K562 (cell line): Measurements from ENCODE around the gene MTFR2. TPM values are rescaled to one million over a fixed set of nuclear protein-coding genes. Genes with fewer than 3 reads are reported as not detected.

Experiments
- ATAC-seq: fragments of 200-7000 bp; cut with Tn5 transposase; 3 replicates; pipeline ENCODE4 v1.9.1; 2020; ENCODE audit warnings: moderate library complexity
- BruUV-seq: library from RNA; stranded (reverse); fragments of 400-500 nt; replicated peaks from 2 replicates; lab custom pipeline; 2021; lab: Mats Ljungman, UMichigan
- CTCF ChIA-PET: fragments of 300-600 bp; formaldehyde crosslinking; extraction: SDS; loops from one replicate; lab custom pipeline; 2021; ENCODE audit warnings: low intra/inter-chr PET ratio; lab: Yijun Ruan, JAX
- POLR2A ChIA-PET: fragments of 300-600, 350-650 bp; sonication (Branson Sonifier 250); formaldehyde crosslinking; extraction: SDS; loops from one replicate; lab custom pipeline; 2021; ENCODE audit warnings: antibody characterized with exemption, inconsistent platforms; lab: Yijun Ruan, JAX
- DNase-seq, 4 experiments: peaks; one replicate each; pipeline versions ENCODE4 v3.0.0 to v3.0.0-alpha.2; 2011 to 2018; ENCODE audit warnings: low spot score in 3 of 4, mixed read lengths in 3 of 4; ENCODE audit errors: extremely low read depth in 1 of 4
- FAIRE-seq: peaks from 2 replicates; lab custom pipeline; 2011; peaks lifted over from hg19 to GRCh38; lab: Jason Lieb, UNC
- H2AFZ ChIP-seq: 2 replicates; pipeline ENCODE4 v1.6.0; 2011; ENCODE audit warnings: low read depth, low read length, control low read depth, inconsistent platforms
- H3K27ac ChIP-seq: fragments of 200-600 bp; 3 replicates; pipeline ENCODE4 v1.8.0; 2011; ENCODE audit warnings: low read depth, mild to moderate bottlenecking, control low read depth, inconsistent platforms, low read length, moderate library complexity, mixed read lengths; ENCODE audit errors: extremely low read depth
- H3K27me3 ChIP-seq, 2 experiments: fragments of 300-600 bp in 1 of 2; 2 replicates in 1 of 2; 3 replicates in 1 of 2; pipeline versions ENCODE4 v1.6.0 to v1.8.0; 2011; ENCODE audit warnings: inconsistent platforms in 2 of 2, low read length in 2 of 2, mild to moderate bottlenecking in 1 of 2, mixed read lengths in 1 of 2, moderate library complexity in 1 of 2; ENCODE audit not compliant: control insufficient read depth in 2 of 2, insufficient read depth in 2 of 2
- H3K36me3 ChIP-seq: fragments of 300-600 bp; 3 replicates; pipeline ENCODE4 v1.8.0; 2011; ENCODE audit warnings: mild to moderate bottlenecking, low read length, inconsistent platforms; ENCODE audit not compliant: control insufficient read depth, insufficient read depth
- H3K4me1 ChIP-seq, 2 experiments: fragments of 200-600 bp in 1 of 2; replicated peaks in 1 of 2; 2 replicates in 1 of 2; 3 replicates in 1 of 2; pipeline versions ENCODE4 v1.5.1 to v1.8.0; 2011; ENCODE audit warnings: inconsistent platforms in 2 of 2, low read length in 2 of 2, mild to moderate bottlenecking in 1 of 2, mixed read lengths in 1 of 2, moderate library complexity in 1 of 2; ENCODE audit not compliant: control insufficient read depth in 2 of 2, insufficient read depth in 2 of 2
- H3K4me2 ChIP-seq: 2 replicates; pipeline ENCODE4 v1.6.1; 2011; ENCODE audit warnings: low read length, control low read depth, inconsistent platforms, mixed read lengths; ENCODE audit not compliant: insufficient read depth
- H3K4me3 ChIP-seq: fragments of 200-600 bp; sonication (generic), shearing (Covaris generic); 2 replicates; pipeline ENCODE4 v1.5.1; 2016; ENCODE audit warnings: control low read depth, inconsistent platforms
- H3K79me2 ChIP-seq: fragments of 200-600 bp; 3 replicates; pipeline ENCODE4 v1.8.0; 2011; ENCODE audit warnings: low read length, inconsistent platforms; ENCODE audit not compliant: control insufficient read depth, insufficient read depth
- H3K9ac ChIP-seq, 2 experiments: 2 replicates each; pipeline versions ENCODE4 v1.6.0 to v1.6.1; 2011; ENCODE audit warnings: low read depth in 2 of 2, low read length in 2 of 2, control low read depth in 1 of 2, inconsistent platforms in 1 of 2, mild to moderate bottlenecking in 1 of 2, mixed read lengths in 1 of 2; ENCODE audit not compliant: insufficient read depth in 1 of 2
- H3K9me1 ChIP-seq: one replicate; pipeline ENCODE4 v1.6.0; 2011; ENCODE audit warnings: inconsistent platforms, mild to moderate bottlenecking, low read length, moderate library complexity; ENCODE audit not compliant: control insufficient read depth, insufficient read depth
- H3K9me3 ChIP-seq: replicated peaks from 2 replicates; pipeline ENCODE4 v1.5.1; 2011; ENCODE audit warnings: low read depth, low read length, inconsistent platforms; ENCODE audit not compliant: control insufficient read depth, insufficient read depth
- H4K20me1 ChIP-seq: replicated peaks from 2 replicates; pipeline ENCODE4 v1.6.1; 2011; ENCODE audit warnings: low read length, inconsistent platforms, mixed read lengths; ENCODE audit not compliant: control insufficient read depth, insufficient read depth
- ATF1 ChIP-seq, 2 experiments: fragments of 450-650 bp in 1 of 2; IDR thresholded peaks; 2 replicates each; pipeline ENCODE4 v1.6.1; 2016; ENCODE audit warnings: missing compliant biosample characterization in 1 of 2, missing genetic modification characterization in 1 of 2
- ATF2 ChIP-seq: sonication (generic); formaldehyde crosslinking; IDR thresholded peaks from 2 replicates; pipeline ENCODE4 v1.8.1; 2022; ENCODE audit warnings: missing genetic modification reagents
- CEBPB ChIP-seq: fragments of 450-650 bp; IDR thresholded peaks from 2 replicates; pipeline ENCODE4 v1.6.1; 2016; ENCODE audit warnings: missing genetic modification characterization, missing compliant biosample characterization
- DMBX1 ChIP-seq: fragments of 250-450 bp; sonication (Bioruptor Pico); IDR thresholded peaks from 2 replicates; pipeline ENCODE4 v1.8.0; 2022; ENCODE audit warnings: inconsistent platforms, mild to moderate bottlenecking, moderate library complexity, borderline replicate concordance
- HMGN3 ChIP-seq: IDR thresholded peaks from 2 replicates; pipeline ENCODE4 v1.6.1; 2011; ENCODE audit warnings: borderline replicate concordance, low read depth, mild to moderate bottlenecking, mixed read lengths, low read length; ENCODE audit not compliant: insufficient read length; ENCODE audit errors: extremely low read depth
- JUND ChIP-seq, 2 experiments: IDR thresholded peaks; 2 replicates in 1 of 2; 3 replicates in 1 of 2; pipeline ENCODE4 v1.6.1; 2011; ENCODE audit warnings: borderline replicate concordance in 2 of 2, low read depth in 2 of 2, low read length in 2 of 2, improper control_type of control experiment in 1 of 2, missing biosample characterization in 1 of 2, missing genetic modification characterization in 1 of 2, missing genetic modification reagents in 1 of 2
- MCM7 ChIP-seq, 2 experiments: fragments of 450-650 bp; IDR thresholded peaks; 2 replicates each; pipeline ENCODE4 v1.6.1; 2016 to 2018
- NUFIP1 ChIP-seq: fragments of 450-650 bp; IDR thresholded peaks from 2 replicates; pipeline ENCODE4 v1.6.1; 2018; ENCODE audit not compliant: partially characterized antibody
- POLR2G ChIP-seq: fragments of 200-400 bp; formaldehyde crosslinking; IDR thresholded peaks from 2 replicates; pipeline ENCODE4 v1.6.1; 2017; ENCODE audit warnings: low read depth, mild to moderate bottlenecking, antibody characterized with exemption, low read length, moderate library complexity
- WGBS: fragments of 100-300 bp; shearing (Covaris generic); methylation state at CpG from one replicate; pipeline ENCODE4 v1.1.6; 2016; ENCODE audit warnings: low coverage, mixed read lengths; ENCODE audit not compliant: insufficient coverage; ENCODE audit errors: missing lambda C conversion rate; 5-methylcytosine and 5-hydroxymethylcytosine counted together
- in situ Hi-C: fragments of 300-500 bp; cut with MboI; formaldehyde crosslinking; loops from 4 replicates; pipeline ENCODE4 v1.15.0; 2018; ENCODE audit warnings: inconsistent platforms, mixed read lengths
- intact Hi-C: fragments of 100-400 bp; cut with micrococcal nuclease; formaldehyde crosslinking; loops from 2 replicates; pipeline ENCODE4 v1.14.2; 2022
- polyA plus RNA-seq, 8 experiments: library from polyadenylated mRNA; depleted of rRNA in 4 of 8; stranded (reverse) in 5 of 8; unstranded in 3 of 8; fragments of >200 nt; fragmentation: Nextera tagmentation in 2 of 8; fragmentation: Illumina TruSeq in 1 of 8; extraction: Ambion mirVana in 2 of 8; extraction: Trizol in 1 of 8; gene quantifications; 2 replicates each; pipeline versions ENCODE4 v1.2.1 to v1.2.3, GENCODE V29; 2011 to 2014; ENCODE audit warnings: inconsistent platforms in 1 of 8, missing spikeins in 1 of 8
- total RNA-seq, 7 experiments: library from RNA; depleted of rRNA in 6 of 7; stranded (reverse); fragments of >200 nt in 6 of 7; fragmentation: Illumina TruSeq in 2 of 7; extraction: Trizol in 2 of 7; gene quantifications; 2 replicates each; pipeline versions ENCODE4 v1.2.1 to v1.2.3, GENCODE V29; 2011 to 2021; ENCODE audit warnings: low replicate concordance in 1 of 7
- TF ChIP-seq, protein P1 (sequence below): IDR thresholded peaks from 2 replicates; pipeline ENCODE4 v1.6.1; 2012; ENCODE audit warnings: low read depth, low read length, improper control_type of control experiment, borderline replicate concordance

MTFR2 gene
- total and polyA plus RNA-seq, 9 of the 15 experiments (the other 6 are each of a cell fraction or from before 2014, with no cell fraction given) = 10.1 to 63.3 (median 45.9) TPM

DNA sequence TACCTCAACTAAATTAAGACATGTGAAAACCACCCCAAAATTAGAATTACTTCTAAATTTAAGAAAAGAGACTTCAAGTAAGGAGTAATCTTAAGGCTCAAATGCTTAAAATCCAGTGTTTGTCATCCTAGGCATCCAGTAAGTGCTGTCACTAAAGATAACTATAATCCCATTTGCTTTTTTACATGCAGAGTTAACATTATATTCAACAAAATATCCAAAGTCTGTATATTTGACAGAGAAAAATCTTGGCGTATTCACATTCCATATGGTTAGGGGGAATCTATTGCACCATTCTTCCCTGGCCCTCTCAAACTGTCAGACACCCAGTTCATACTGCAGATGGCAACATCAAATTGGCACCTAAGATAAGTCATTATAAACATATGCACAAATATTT is 17.4 kb downstream of the MTFR2 start:
- no peaks in the 10 kb centered on the region for H3K79me2 ChIP-seq
- WGBS = 100% methylated on average over 1 of the region's 1 CpG
- H3K27me3 ChIP-seq = no peaks in the 10 kb centered on the region
- no peak overlapping the region for H3K4me3 ChIP-seq
- H2AFZ ChIP-seq = no peak overlapping the region
- POLR2A ChIA-PET = interaction anchor here (0.9 to 7.2 kb wide), 2 partner anchors 18 to 56 kb away, joined by 3 to 74 read pairs; partner anchors contain the start of genes BCLAF1 and MTFR2
- CTCF ChIA-PET = no interaction called here
- peaks cover 46% of the 10 kb centered on the region for H3K36me3 ChIP-seq
- H3K4me1 ChIP-seq = peaks cover 17 to 37% of the 10 kb centered on the region in 2 experiments
- no peak overlapping the region for H3K9ac ChIP-seq
- intact Hi-C loops = no loop called here
- in situ Hi-C loops = no loop called here
- H4K20me1 ChIP-seq = no peaks in the 10 kb centered on the region; the same call in 1 of the 2 replicates
- TF ChIP-seq NUFIP1 (no peak), POLR2G (no peak), JUND (IDR thresholded peaks at IDR 0.05; ENCODE audit: borderline replicate concordance, low read depth, low read length) (no peak), JUND (tag; IDR thresholded peaks at IDR 0.05; ENCODE audit: borderline replicate concordance, low read depth, low read length) (no peak), CEBPB (no peak), MCM7 (IDR thresholded peaks at IDR 0.05) (no peak), HMGN3 (no peak), ATF1 (CRISPR knock-in tag; IDR thresholded peaks at IDR 0.05) (no peak), ATF1 (tag; IDR thresholded peaks at IDR 0.05) (no peak), ATF2 (CRISPR knock-in tag) (no peak), DMBX1 (CRISPR knock-in tag) (no peak)
- TF ChIP-seq, protein P1, sequence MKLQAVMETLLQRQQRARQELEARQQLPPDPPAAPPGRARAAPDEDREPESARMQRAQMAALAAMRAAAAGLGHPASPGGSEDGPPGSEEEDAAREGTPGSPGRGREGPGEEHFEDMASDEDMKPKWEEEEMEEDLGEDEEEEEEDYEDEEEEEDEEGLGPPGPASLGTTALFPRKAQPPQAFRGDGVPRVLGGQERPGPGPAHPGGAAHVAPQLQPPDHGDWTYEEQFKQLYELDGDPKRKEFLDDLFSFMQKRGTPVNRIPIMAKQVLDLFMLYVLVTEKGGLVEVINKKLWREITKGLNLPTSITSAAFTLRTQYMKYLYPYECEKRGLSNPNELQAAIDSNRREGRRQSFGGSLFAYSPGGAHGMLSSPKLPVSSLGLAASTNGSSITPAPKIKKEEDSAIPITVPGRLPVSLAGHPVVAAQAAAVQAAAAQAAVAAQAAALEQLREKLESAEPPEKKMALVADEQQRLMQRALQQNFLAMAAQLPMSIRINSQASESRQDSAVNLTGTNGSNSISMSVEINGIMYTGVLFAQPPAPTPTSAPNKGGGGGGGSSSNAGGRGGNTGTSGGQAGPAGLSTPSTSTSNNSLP = no peak
- TF ChIP-seq, all 486 proteins: peak for 0
- DNase-seq (no peak), ATAC-seq (no peak), FAIRE-seq (no peak)
- no peaks in the 10 kb centered on the region for H3K9me3 ChIP-seq
- BruUV-seq = no TSS peak
- H3K4me2 ChIP-seq = no peak overlapping the region
- H3K9me1 ChIP-seq = no peaks in the 10 kb centered on the region
- H3K27ac ChIP-seq = no peak overlapping the region
